Aorta (tissue), 5 donors: Measurements from ENCODE around the gene MUC5AC. TPM values are rescaled to one million over a fixed set of nuclear protein-coding genes. Genes with fewer than 3 reads are reported as not detected.
"Not testable (repeated sequence)": the region's sequence is repeated elsewhere in the genome, so short reads cannot be mapped to it uniquely, and the experiment has no call there.

Experiments used
- ATAC-seq: fragments of 200-7000 bp; cut with Tn5 transposase; one replicate; pipeline ENCODE4 v1.9.1; 2022; ENCODE audit warnings: moderate library complexity; ENCODE audit not compliant: low FRiP score
- DNase-seq, 2 donors: peaks; one replicate each; pipeline ENCODE4 v3.0.0-alpha.2; 2020
- H3K27ac ChIP-seq, 2 donors: one replicate each; pipeline ENCODE4 v1.5.1; 2013; ENCODE audit warnings: low read length in 2 of 2, mild to moderate bottlenecking in 2 of 2, moderate library complexity in 2 of 2, control low read depth in 1 of 2, inconsistent platforms in 1 of 2, low read depth in 1 of 2
- H3K27me3 ChIP-seq, 2 donors: one replicate each; pipeline ENCODE4 v1.6.1; 2013; ENCODE audit warnings: control low read depth in 1 of 2, low read length in 1 of 2, mild to moderate bottlenecking in 1 of 2, moderate library complexity in 1 of 2; ENCODE audit not compliant: insufficient read depth in 2 of 2, control insufficient read depth in 1 of 2
- H3K36me3 ChIP-seq, 2 donors: one replicate each; pipeline ENCODE4 v1.6.1; 2013; ENCODE audit warnings: control low read depth in 1 of 2, low read length in 1 of 2, mild to moderate bottlenecking in 1 of 2; ENCODE audit not compliant: insufficient read depth in 2 of 2, control insufficient read depth in 1 of 2
- H3K4me1 ChIP-seq, 2 donors: one replicate each; pipeline ENCODE4 v1.6.1; 2013; ENCODE audit warnings: low read length in 2 of 2, control low read depth in 1 of 2, mild to moderate bottlenecking in 1 of 2, moderate library complexity in 1 of 2; ENCODE audit not compliant: insufficient read depth in 2 of 2, control insufficient read depth in 1 of 2
- H3K4me3 ChIP-seq, 2 donors: one replicate each; pipeline ENCODE4 v1.5.1; 2013; ENCODE audit warnings: low read length in 2 of 2, control low read depth in 1 of 2, mild to moderate bottlenecking in 1 of 2
- H3K9me3 ChIP-seq: one replicate; pipeline ENCODE4 v1.6.1; 2013; ENCODE audit warnings: mild to moderate bottlenecking, low read length; ENCODE audit not compliant: control insufficient read depth
- WGBS, 2 donors: extraction: QIAGEN DNeasy Blood & Tissue Kit; methylation state at CpG; one replicate each; pipeline ENCODE4 v1.1.7; 2013; 5-methylcytosine and 5-hydroxymethylcytosine counted together
- intact Hi-C, 2 donors: fragments of 100-400 bp; cut with DNase I; formaldehyde crosslinking; loops; one replicate each; pipeline versions ENCODE4 v1.14.2 to v1.15.0; 2022
- polyA plus RNA-seq, 2 donors: library from polyadenylated mRNA; stranded (reverse); fragments of 200-250 nt; gene quantifications; one replicate each; pipeline ENCODE4 v1.2.3, GENCODE V29; 2013
- total RNA-seq, 2 donors: library from RNA; stranded (reverse); fragmentation: NEBNext Ultra II Directional; extraction: Animal tissue kit (Norgen Biotek cat#: 25700); gene quantifications; one replicate each; pipeline ENCODE4 v1.2.1, GENCODE V29; 2021
- donor health status: healthy with polysubstance abuse.
- donor health status: Bipolar disorder and iron deficiency.
- donor health status: DM: no; HTN: no; CAD: no.
- donor health status: DM: no; HTN: no; CAD: no.
- donor health status: DM: yes; HTN: yes; CAD: no.

The MUC5AC gene
- total and polyA plus RNA-seq, 4 donors, result 0.05 TPM; not detected in 3

DNA sequence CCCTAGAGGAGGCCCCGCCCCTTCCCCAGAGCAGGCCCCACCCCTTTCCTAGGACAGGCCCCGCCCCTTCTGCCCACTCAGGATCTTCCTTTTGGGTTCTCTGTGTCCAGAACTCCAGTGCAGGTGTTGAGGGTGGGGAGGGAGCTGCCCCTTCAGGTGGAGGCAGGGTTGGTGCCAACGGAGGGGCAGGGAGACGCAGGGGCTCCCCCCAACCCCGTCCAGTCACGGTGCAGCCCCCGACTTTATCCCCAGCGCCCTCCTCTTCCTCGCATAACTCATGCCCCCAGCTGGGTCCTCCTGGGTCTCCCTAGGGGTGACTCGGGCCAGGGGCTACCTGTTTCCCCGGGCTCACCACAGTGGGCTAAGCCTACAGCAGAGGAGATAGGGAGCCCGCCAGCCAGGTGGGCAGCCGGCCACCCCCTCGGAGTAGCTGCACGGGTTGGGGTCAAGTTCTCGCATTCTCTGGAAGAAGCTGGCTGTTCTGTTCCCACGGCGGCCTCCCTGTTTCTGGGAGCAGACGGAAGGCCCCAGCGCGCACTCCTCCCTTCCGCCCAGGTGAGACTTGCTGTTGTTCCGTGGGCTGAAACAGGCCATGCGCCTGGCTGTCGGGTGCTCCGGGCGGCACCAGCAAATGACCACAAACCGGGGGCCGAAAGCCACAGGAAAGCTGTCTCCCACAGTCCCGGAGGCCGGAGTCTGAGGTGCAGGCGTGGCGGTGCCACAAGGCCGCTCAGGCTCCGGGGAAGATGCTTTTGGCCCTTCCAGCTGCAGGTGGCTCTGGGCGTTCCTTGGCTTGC lies 44.1 kb upstream of the MUC5AC start:
- H3K9me3 ChIP-seq, result no peaks in the 10 kb centered on the region
- peak; percentile 47 to 66 for DNase-seq
- no peak for ATAC-seq
- H3K27ac ChIP-seq, result no peak overlapping the region
- no peak overlapping the region for H3K4me3 ChIP-seq
- no peaks in the 10 kb centered on the region for H3K36me3 ChIP-seq
- H3K4me1 ChIP-seq, result no peaks in the 10 kb centered on the region
- no peaks in the 10 kb centered on the region for H3K27me3 ChIP-seq
- 84 to 86% methylated on average over 35 to 36 of the region's 36 CpGs for WGBS, 2 donors
- intact Hi-C loops, result no loop called here

DNA sequence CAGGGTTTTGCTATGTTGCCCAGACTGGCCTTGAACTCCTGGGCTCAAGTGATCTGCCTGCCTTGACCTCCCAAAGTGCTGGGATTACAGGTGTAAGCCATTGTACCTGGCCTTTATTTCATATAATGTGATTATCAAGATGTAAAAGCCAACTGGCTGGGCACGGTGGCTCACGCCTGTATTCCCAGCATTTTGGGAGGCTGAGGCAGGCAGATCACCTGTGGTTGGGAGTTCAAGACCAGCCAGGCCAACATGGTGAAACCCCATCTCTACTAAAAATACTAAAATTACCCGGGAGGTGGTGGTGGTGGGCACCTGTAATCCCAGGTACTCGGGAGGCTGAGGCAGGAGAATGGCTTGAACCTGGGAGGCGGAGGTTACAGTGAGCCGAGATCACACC lies 42.5 kb upstream of the MUC5AC start:
- H3K4me1 ChIP-seq, ATAC-seq, H3K4me3 ChIP-seq, H3K27me3 ChIP-seq, H3K36me3 ChIP-seq, H3K27ac ChIP-seq, H3K9me3 ChIP-seq, intact Hi-C loops: not testable (repeated sequence)
- WGBS, 2 donors, result 84 to 87% methylated on average over 6 of the region's 6 CpGs
- peak in 1 of 2 donors; percentile 43 for DNase-seq

DNA sequence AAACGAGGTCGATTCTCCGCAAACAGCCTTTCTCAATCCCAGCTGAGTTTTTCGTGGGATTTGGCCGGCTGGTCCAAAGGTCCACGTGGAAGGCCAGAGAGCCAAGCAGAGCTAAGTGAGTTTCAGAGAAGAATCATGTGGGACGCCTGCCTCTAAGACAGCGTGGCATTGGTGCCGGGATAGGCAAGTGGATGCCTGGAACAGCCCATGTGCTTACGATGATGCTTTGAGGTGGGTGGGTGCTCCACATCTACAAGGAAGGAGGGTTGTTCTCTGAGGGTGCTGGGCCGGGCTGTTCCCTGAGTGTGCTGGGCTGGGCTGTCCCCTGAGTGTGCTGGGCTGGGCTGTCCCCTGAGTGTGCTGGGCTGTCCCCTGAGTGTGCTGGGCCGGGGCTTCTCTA lies 41.6 kb upstream of the MUC5AC start:
- H3K27me3 ChIP-seq, result no peaks in the 10 kb centered on the region
- no peaks in the 10 kb centered on the region for H3K9me3 ChIP-seq
- no peaks in the 10 kb centered on the region for H3K36me3 ChIP-seq
- no peak overlapping the region for H3K4me3 ChIP-seq
- no peak overlapping the region for H3K27ac ChIP-seq
- no peaks in the 10 kb centered on the region for H3K4me1 ChIP-seq
- ATAC-seq, result no peak
- WGBS, 2 donors, result 86% methylated on average over 12 of the region's 12 CpGs
- peak in 1 of 2 donors; percentile 48 for DNase-seq
- intact Hi-C loops, result no loop called here

DNA sequence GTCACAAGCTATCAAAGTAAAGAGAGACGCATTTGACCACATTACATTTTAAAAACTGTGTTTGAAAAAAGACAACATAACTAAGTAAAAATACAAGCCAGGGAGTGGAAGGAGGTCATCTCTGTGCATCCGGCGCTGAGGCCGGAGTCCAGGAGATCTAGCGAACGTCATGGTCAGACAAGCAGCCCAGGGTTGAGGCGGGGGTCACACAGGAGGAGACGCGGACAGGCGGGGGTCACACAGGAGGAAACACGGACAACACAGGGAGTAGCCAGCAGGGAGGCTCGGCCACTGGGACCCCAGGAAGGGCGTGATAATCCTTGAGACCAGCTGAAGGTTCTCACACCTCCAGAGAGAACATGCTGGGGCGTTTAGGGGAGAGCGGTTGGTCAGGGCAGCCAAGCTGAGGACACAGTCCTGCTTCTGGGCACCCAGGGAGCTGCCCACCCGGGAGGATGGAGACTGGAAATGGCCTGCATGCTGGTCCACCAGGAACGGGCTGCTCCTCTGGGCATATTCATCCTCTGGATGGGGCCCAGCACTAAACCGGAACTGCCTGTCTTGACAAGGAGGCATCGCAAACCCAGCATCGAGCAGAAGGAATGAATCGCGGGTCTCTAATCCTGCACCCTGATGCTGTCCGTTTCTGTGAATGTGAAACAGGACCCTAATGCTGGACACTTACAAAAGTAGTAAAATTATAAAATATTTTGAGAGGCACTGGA lies 40.9 kb upstream of the MUC5AC start:
- Histone ChIP-seq H3K36me3 (no peaks in the 10 kb centered on the region), H3K27ac (no peak overlapping the region), H3K4me1 (no peaks in the 10 kb centered on the region), H3K9me3 (no peaks in the 10 kb centered on the region), H3K27me3 (no peaks in the 10 kb centered on the region), H3K4me3 (no peak overlapping the region)
- WGBS, 2 donors, result 68 to 71% methylated on average over 23 of the region's 23 CpGs
- peak in 1 of 2 donors; percentile 65 for DNase-seq
- intact Hi-C loops, result no loop called here
- no peak for ATAC-seq

DNA sequence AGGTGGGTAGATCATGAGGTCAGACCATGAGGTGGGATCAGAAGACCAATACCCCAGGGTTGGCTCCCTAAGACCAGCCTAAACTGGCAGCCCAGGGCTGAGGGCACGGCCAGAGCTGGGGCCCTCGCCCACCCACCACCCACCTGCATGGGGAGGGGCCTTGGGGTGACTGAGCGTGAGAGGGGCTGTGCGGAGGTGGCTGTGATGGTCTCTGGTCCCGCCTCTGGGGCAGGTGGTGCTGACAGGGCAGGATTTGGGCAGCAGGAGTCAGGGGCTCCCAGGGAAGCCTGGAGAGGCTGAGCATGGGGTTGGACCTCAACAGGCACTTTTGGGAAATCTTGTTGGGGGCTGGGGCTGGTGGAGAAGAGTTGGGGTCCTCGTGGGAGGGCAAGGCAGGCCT lies 39.8 kb upstream of the MUC5AC start:
- ATAC-seq (no peak), DNase-seq (peak; percentile 42 to 48)
- Histone ChIP-seq H3K27ac (no peak overlapping the region), H3K27me3 (no peaks in the 10 kb centered on the region), H3K9me3 (no peaks in the 10 kb centered on the region), H3K4me3 (no peak overlapping the region), H3K36me3 (no peaks in the 10 kb centered on the region), H3K4me1 (no peaks in the 10 kb centered on the region)
- intact Hi-C loops, result no loop called here
- WGBS, 2 donors, result 69 to 78% methylated on average over 6 of the region's 6 CpGs

DNA sequence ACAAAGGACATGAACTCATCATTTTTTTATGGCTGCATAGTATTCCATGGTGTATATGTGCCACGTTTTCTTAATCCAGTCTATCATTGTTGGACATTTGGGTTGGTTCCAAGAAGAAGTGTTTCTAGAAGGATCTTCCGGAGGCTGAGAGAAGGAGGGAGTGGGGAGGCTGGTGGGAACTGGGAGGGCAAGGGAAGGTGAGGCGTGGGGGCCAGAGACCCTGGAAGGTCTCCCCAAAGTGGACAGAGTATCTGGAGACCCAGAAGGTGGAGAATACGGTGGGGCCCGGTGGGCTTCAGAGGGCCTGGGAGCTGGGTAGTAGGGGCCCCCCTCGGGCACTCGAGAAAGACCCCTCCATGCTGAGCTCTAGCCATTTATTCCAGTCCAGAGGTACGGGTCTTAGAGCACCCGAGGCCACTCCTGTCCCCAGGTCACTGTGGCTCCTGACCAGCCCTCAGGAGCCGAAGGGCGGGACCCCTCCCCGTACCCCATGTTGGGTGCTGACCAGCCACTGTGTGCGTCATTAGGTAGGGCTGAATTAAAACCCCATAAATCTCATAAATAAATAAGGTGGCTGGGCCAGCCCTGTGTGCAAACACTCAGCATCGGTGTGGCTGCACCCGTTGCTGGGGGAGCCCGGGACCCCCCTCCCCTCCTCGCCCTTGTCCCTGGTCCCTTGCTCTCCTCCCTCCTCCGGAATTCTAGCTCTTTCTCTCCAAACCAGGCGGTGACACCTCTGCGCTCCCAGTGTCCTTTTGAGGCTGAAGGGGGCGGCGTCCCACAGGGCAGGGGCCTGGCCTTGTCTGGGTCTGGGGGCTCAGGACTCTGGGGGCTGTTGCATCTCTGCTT lies 38.8 kb upstream of the MUC5AC start:
- intact Hi-C loops, result no loop called here
- no peaks in the 10 kb centered on the region for H3K27me3 ChIP-seq
- DNase-seq (no peak), ATAC-seq (no peak)
- 66 to 71% methylated on average over 22 of the region's 22 CpGs for WGBS, 2 donors
- no peak overlapping the region for H3K4me3 ChIP-seq
- H3K9me3 ChIP-seq, result no peaks in the 10 kb centered on the region
- H3K36me3 ChIP-seq, result no peaks in the 10 kb centered on the region
- H3K27ac ChIP-seq, result no peak overlapping the region
- H3K4me1 ChIP-seq, result no peaks in the 10 kb centered on the region

DNA sequence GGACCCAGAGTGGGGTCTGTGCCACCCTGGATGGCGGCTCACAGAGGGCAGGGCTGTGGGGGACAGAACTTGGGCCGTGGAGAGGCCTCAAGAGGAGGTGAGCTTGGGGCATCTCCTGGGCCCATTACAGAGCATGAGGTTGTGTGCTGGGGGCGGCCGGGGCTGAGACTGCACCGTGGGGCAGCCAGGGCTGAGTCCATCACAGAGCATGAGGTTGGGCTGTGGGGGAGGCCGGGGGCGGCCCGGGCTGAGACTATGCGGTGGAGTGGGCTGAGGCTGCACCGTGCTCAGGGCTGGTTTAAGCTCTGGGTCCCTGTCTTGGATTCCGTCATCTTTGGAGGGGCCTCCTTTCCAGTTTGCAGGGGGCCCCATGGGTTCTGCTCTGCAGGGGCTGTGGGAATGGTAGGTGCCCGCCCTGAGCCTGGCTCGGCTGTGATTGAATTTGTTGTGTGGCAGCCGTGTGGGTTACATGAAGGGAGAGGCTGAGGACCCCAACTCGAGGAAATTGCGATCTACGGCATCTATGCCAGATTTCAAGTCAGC lies 38.1 kb upstream of the MUC5AC start:
- H3K36me3 ChIP-seq, result no peaks in the 10 kb centered on the region
- intact Hi-C loops, result no loop called here
- H3K27me3 ChIP-seq, result no peaks in the 10 kb centered on the region
- DNase-seq (peak in 1 of 2 donors; percentile 61), ATAC-seq (no peak)
- 78 to 80% methylated on average over 17 of the region's 17 CpGs for WGBS, 2 donors
- H3K4me3 ChIP-seq, result no peak overlapping the region
- H3K4me1 ChIP-seq, result no peaks in the 10 kb centered on the region
- H3K27ac ChIP-seq, result no peak overlapping the region
- H3K9me3 ChIP-seq, result no peaks in the 10 kb centered on the region

DNA sequence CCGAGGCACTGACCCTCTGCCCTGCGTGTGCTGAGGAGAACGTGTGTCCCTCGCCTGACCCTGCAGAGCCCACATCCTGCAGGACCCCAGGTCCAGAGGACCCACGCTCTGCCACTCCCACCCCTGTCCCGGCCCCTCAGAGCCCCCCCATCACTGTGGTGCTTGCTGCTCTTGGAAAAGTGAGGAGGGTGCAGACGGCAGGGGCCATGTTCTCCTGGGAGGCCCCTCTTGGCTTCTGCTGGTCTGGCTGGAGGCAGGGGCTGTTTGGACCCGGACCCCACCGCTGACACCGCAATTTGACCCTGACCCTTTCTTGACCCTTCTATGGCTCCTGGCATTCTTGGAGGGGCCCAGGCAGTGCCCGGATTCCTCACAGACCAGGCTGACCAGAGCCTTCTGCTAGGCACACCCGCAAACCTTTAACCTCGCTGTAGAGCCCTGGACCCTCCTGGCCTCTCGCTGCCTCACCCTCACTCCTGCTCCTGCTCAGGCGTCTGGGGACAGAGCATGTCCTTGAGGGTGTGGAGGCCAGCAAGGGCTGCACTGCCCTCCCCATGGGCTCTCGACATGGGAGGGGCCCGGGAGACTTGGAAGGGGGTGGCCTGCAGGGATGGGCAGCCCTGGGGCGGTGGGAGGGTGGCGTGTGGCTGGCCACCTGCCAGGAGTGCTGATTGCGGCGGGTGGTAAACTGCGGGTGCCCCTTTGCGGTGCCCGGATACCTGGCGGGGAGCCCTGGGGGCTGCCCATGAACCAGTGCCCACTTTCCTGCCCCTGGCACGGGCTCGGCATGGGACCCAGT lies 37.0 kb upstream of the MUC5AC start:
- H3K36me3 ChIP-seq, result no peaks in the 10 kb centered on the region
- ATAC-seq (peak; percentile 30), DNase-seq (peak; percentile 38 to 63)
- no peaks in the 10 kb centered on the region for H3K4me1 ChIP-seq
- H3K9me3 ChIP-seq, result no peaks in the 10 kb centered on the region
- H3K4me3 ChIP-seq, result no peak overlapping the region
- H3K27me3 ChIP-seq, result no peaks in the 10 kb centered on the region
- no peak overlapping the region for H3K27ac ChIP-seq
- 71 to 72% methylated on average over 27 of the region's 27 CpGs for WGBS, 2 donors
- intact Hi-C loops, result no loop called here
